Measurements from ENCODE around the gene C11orf65. TPM values are rescaled to one million over a fixed set of nuclear protein-coding genes. Genes with fewer than 3 reads are reported as not detected.

C11orf65 gene
- total RNA-seq, 1 experiment from 2014 or later: not detected

DNA sequence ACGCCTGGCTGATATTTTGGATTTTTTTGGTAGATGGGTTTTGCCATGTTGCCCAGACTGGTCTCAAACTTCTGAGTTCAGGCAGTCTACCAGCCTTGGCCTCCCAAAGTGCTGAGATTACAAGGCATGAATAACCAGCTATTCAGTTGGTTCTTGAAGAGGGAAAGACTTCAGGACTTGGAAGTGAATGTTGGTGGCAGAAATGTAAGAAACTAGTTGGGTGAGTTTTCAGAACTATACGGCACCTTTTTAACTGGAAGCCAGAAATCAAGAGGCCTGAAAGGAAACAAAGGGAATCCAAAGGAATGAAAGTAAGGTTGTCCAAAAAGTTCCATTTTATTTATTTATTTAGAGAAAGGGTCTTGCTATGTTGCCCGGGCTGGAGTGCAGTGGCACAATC, 28.0 kb upstream of the C11orf65 start:
- Mint-ChIP-seq H3K36me3 (ENCODE audit: insufficient read depth, unreplicated experiment) (peaks cover 15% of the 10 kb centered on the region), H3K27me3 (ENCODE audit: unreplicated experiment) (no peaks in the 10 kb centered on the region), H3K4me3 (ENCODE audit: low read depth, unreplicated experiment) (no peak overlapping the region), H3K27ac (ENCODE audit: unreplicated experiment) (no peak overlapping the region), H3K4me1 (ENCODE audit: low read depth, unreplicated experiment) (peaks cover 10% of the 10 kb centered on the region), H3K9me3 (ENCODE audit: low read depth, unreplicated experiment) (no peaks in the 10 kb centered on the region)
- CTCF ChIA-PET: no interaction called here
- no TSS peak for BruUV-seq (replicated peaks)
- intact Hi-C loops (cut with micrococcal nuclease; ENCODE audit: unreplicated experiment): loop anchor here (5.0 kb wide), 2 partner anchors 97 to 152 kb away; partner anchors contain the start of gene EXPH5
- TF ChIP-seq, protein P1, sequence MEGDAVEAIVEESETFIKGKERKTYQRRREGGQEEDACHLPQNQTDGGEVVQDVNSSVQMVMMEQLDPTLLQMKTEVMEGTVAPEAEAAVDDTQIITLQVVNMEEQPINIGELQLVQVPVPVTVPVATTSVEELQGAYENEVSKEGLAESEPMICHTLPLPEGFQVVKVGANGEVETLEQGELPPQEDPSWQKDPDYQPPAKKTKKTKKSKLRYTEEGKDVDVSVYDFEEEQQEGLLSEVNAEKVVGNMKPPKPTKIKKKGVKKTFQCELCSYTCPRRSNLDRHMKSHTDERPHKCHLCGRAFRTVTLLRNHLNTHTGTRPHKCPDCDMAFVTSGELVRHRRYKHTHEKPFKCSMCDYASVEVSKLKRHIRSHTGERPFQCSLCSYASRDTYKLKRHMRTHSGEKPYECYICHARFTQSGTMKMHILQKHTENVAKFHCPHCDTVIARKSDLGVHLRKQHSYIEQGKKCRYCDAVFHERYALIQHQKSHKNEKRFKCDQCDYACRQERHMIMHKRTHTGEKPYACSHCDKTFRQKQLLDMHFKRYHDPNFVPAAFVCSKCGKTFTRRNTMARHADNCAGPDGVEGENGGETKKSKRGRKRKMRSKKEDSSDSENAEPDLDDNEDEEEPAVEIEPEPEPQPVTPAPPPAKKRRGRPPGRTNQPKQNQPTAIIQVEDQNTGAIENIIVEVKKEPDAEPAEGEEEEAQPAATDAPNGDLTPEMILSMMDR (IDR thresholded peaks at IDR 0.05; ENCODE audit: unreplicated experiment): no peak
- no peak for DNase-seq

DNA sequence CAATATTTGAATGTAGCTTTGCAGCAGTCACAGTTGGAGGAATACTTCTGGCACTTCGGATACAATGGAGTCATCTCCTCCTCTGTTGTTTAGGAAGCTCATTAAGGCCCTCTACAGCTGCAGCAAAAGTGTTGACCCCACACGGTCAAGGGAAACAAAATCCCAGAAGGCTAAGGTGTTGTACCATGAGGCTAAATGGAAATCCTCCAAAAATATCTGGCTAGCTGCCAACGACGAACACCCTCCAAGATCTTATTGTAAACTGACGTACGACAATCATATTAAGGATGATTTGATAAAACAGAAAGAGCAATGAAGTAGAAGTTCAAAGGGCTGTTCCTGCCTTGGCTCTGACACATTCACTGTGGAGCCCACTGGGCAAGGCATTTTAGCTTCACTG, 26.9 kb upstream of the C11orf65 start:
- no peak overlapping the region for H3K4me3 Mint-ChIP-seq (ENCODE audit: low read depth, unreplicated experiment)
- no TSS peak for BruUV-seq (replicated peaks)
- TF ChIP-seq, protein P1 (IDR thresholded peaks at IDR 0.05; ENCODE audit: unreplicated experiment): no peak
- peaks cover 10% of the 10 kb centered on the region for H3K4me1 Mint-ChIP-seq (ENCODE audit: low read depth, unreplicated experiment)
- CTCF ChIA-PET: no interaction called here
- intact Hi-C loops (cut with micrococcal nuclease; ENCODE audit: unreplicated experiment): no loop called here
- H3K9me3 Mint-ChIP-seq (ENCODE audit: low read depth, unreplicated experiment): no peaks in the 10 kb centered on the region
- no peak overlapping the region for H3K27ac Mint-ChIP-seq (ENCODE audit: unreplicated experiment)
- no peaks in the 10 kb centered on the region for H3K27me3 Mint-ChIP-seq (ENCODE audit: unreplicated experiment)
- no peak for DNase-seq
- H3K36me3 Mint-ChIP-seq (ENCODE audit: insufficient read depth, unreplicated experiment): peaks cover 15% of the 10 kb centered on the region

DNA sequence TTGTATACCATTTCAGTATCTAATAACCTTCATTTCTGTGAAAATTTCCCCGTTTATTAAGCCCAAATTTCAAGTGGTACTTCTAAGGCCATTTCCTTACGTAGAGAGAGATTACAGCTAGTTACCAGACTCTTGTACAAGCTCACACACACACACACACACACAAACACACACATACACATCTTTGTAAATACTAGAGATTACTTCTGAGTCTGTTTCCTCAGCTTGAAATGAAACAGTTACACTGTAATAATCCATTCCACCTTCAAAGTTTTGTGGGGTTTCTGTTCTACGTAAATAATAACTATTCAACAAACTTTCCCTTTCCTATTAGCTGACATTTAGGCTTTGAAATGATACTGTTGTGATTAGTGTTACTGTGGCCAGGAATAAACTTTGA, 24.6 kb upstream of the C11orf65 start:
- CTCF ChIA-PET: no interaction called here
- no peak for DNase-seq
- BruUV-seq (replicated peaks): no TSS peak

DNA sequence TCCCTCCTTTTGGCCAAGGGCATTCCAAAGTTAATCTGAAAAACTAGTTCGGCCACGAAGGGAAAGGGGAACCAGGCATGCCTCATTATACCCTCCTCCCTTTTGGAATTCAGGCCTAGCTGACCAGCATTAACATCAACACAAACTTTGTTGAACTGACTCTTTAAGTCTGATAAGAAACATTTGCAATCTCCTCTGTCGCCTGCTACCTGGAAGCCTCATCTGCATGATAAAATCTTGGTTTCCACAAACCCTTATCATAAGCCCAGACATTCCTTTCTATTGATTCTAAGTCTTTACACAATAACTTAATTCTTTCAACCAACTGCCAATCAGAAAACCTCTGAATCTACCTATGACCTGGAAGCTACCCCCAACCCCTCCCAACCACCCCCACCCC, 19.5 kb upstream of the C11orf65 start:
- no TSS peak for BruUV-seq (replicated peaks)
- no peaks in the 10 kb centered on the region for H3K27me3 Mint-ChIP-seq (ENCODE audit: unreplicated experiment)
- H3K4me3 Mint-ChIP-seq (ENCODE audit: low read depth, unreplicated experiment): no peak overlapping the region
- no peaks in the 10 kb centered on the region for H3K4me1 Mint-ChIP-seq (ENCODE audit: low read depth, unreplicated experiment)
- DNase-seq: no peak
- TF ChIP-seq, protein P1 (IDR thresholded peaks at IDR 0.05; ENCODE audit: unreplicated experiment): no peak
- H3K9me3 Mint-ChIP-seq (ENCODE audit: low read depth, unreplicated experiment): no peaks in the 10 kb centered on the region
- intact Hi-C loops (cut with micrococcal nuclease; ENCODE audit: unreplicated experiment): no loop called here
- H3K36me3 Mint-ChIP-seq (ENCODE audit: insufficient read depth, unreplicated experiment): no peaks in the 10 kb centered on the region
- CTCF ChIA-PET: interaction anchor here (0.6 kb wide), 1 partner anchor 57 kb away, joined by 3 read pairs; no protein-coding TSS in a partner anchor
- no peak overlapping the region for H3K27ac Mint-ChIP-seq (ENCODE audit: unreplicated experiment)

More for the DNA sequence above, 24.6 kb upstream of the C11orf65 start:
- TF ChIP-seq, protein P1 (IDR thresholded peaks at IDR 0.05; ENCODE audit: unreplicated experiment): no peak
- H3K9me3 Mint-ChIP-seq (ENCODE audit: low read depth, unreplicated experiment): no peaks in the 10 kb centered on the region
- H3K4me1 Mint-ChIP-seq (ENCODE audit: low read depth, unreplicated experiment): peaks cover 6% of the 10 kb centered on the region
- no peaks in the 10 kb centered on the region for H3K27me3 Mint-ChIP-seq (ENCODE audit: unreplicated experiment)
- intact Hi-C loops (cut with micrococcal nuclease; ENCODE audit: unreplicated experiment): no loop called here
- H3K36me3 Mint-ChIP-seq (ENCODE audit: insufficient read depth, unreplicated experiment): no peaks in the 10 kb centered on the region
- H3K4me3 Mint-ChIP-seq (ENCODE audit: low read depth, unreplicated experiment): no peak overlapping the region
- no peak overlapping the region for H3K27ac Mint-ChIP-seq (ENCODE audit: unreplicated experiment)
